Endothelial cell of umbilical vein (primary cell): ENCODE data around the gene ADAMTS12. TPM values are rescaled to one million over a fixed set of nuclear protein-coding genes. Genes with fewer than 3 reads are reported as not detected.

Experiments
- BruUV-seq: library from RNA; stranded (reverse); fragments of 400-500 nt; replicated peaks from 2 replicates; lab custom pipeline; 2021; lab: Mats Ljungman, UMichigan
- CTCF ChIA-PET: fragments of 300-600, 350-600 bp; sonication (Branson Sonifier 250); formaldehyde crosslinking; loops from one replicate; lab custom pipeline; 2021; ENCODE audit warnings: antibody characterized with exemption, inconsistent platforms; lab: Charles Lee
- POLR2A ChIA-PET: fragments of 300-600, 350-600 bp; sonication (Branson Sonifier 250); formaldehyde crosslinking; loops from one replicate; lab custom pipeline; 2021; ENCODE audit warnings: antibody characterized with exemption, inconsistent platforms; lab: Charles Lee
- DNase-seq: peaks from one replicate; pipeline ENCODE4 v3.0.0-alpha.2; 2011; ENCODE audit warnings: low read depth, low spot score
- FAIRE-seq: peaks from 2 replicates; lab custom pipeline; 2011; peaks lifted over from hg19 to GRCh38; lab: Jason Lieb, UNC
- H2AFZ ChIP-seq: 2 replicates; pipeline ENCODE4 v1.6.0; 2012; ENCODE audit warnings: low read depth, low read length, control low read depth, inconsistent platforms
- H3K27ac ChIP-seq: 2 replicates; pipeline ENCODE4 v1.5.1; 2011; ENCODE audit warnings: low read depth, mild to moderate bottlenecking, control low read depth, low read length, moderate library complexity; ENCODE audit not compliant: insufficient read depth
- H3K27me3 ChIP-seq, 2 experiments: 2 replicates each; pipeline versions ENCODE4 v1.6.0 to v1.6.1; 2011; ENCODE audit warnings: low read length in 2 of 2, mixed read lengths in 1 of 2; ENCODE audit not compliant: control insufficient read depth in 2 of 2, insufficient read depth in 2 of 2
- H3K36me3 ChIP-seq, 2 experiments: 2 replicates in 1 of 2; 3 replicates in 1 of 2; pipeline ENCODE4 v1.5.1; 2011; ENCODE audit warnings: low read length in 2 of 2, mild to moderate bottlenecking in 1 of 2, moderate library complexity in 1 of 2; ENCODE audit not compliant: control insufficient read depth in 2 of 2, insufficient read depth in 2 of 2; ENCODE audit errors: extremely low read depth in 1 of 2
- H3K4me1 ChIP-seq: 3 replicates; pipeline ENCODE4 v1.5.1; 2011; ENCODE audit warnings: mild to moderate bottlenecking, low read length; ENCODE audit not compliant: control insufficient read depth, insufficient read depth; ENCODE audit errors: extremely low read depth
- H3K4me2 ChIP-seq: 2 replicates; pipeline ENCODE4 v1.6.1; 2011; ENCODE audit warnings: low read length, control low read depth, mixed read lengths; ENCODE audit not compliant: insufficient read depth
- H3K4me3 ChIP-seq, 3 experiments: fragments of 200-600 bp in 1 of 3; sonication (generic), shearing (Covaris generic) in 1 of 3; replicated peaks in 1 of 3; 2 replicates each; pipeline ENCODE4 v1.5.1; 2011 to 2016; ENCODE audit warnings: control low read depth in 3 of 3, low read length in 3 of 3, mild to moderate bottlenecking in 2 of 3, inconsistent platforms in 1 of 3, low read depth in 1 of 3, moderate library complexity in 1 of 3; ENCODE audit not compliant: insufficient read depth in 1 of 3
- H3K79me2 ChIP-seq: 2 replicates; pipeline ENCODE4 v1.6.0; 2012; ENCODE audit warnings: low read length, inconsistent platforms; ENCODE audit not compliant: control insufficient read depth, insufficient read depth
- H3K9ac ChIP-seq: replicated peaks from 2 replicates; pipeline ENCODE3; 2011; ENCODE audit warnings: low read length, control low read depth; ENCODE audit not compliant: insufficient read depth; ENCODE audit errors: extremely low read depth
- H3K9me1 ChIP-seq: replicated peaks from 3 replicates; pipeline ENCODE4 v1.6.0; 2011; ENCODE audit warnings: mild to moderate bottlenecking, low read length; ENCODE audit not compliant: control insufficient read depth, insufficient read depth; ENCODE audit errors: extremely low read depth
- H3K9me3 ChIP-seq: replicated peaks from 2 replicates; pipeline ENCODE4 v1.5.1; 2012; ENCODE audit warnings: low read length, inconsistent platforms; ENCODE audit not compliant: control insufficient read depth, insufficient read depth
- H4K20me1 ChIP-seq: replicated peaks from 2 replicates; pipeline ENCODE3; 2011; ENCODE audit warnings: mild to moderate bottlenecking, low read length; ENCODE audit not compliant: control insufficient read depth, insufficient read depth; ENCODE audit errors: extremely low read depth
- EZH2 ChIP-seq: IDR thresholded peaks from 2 replicates; pipeline ENCODE4 v1.6.1; 2012; ENCODE audit warnings: borderline replicate concordance, low read depth, mild to moderate bottlenecking, moderate library complexity, low read length, inconsistent platforms; ENCODE audit not compliant: severe bottlenecking
- FOS ChIP-seq: IDR thresholded peaks from 2 replicates; pipeline ENCODE4 v1.6.1; 2011; ENCODE audit warnings: mild to moderate bottlenecking, low read length, moderate library complexity, borderline replicate concordance; ENCODE audit not compliant: insufficient read depth
- GATA2 ChIP-seq: IDR thresholded peaks from 2 replicates; pipeline ENCODE4 v1.7.0; 2011; ENCODE audit warnings: low read depth, mild to moderate bottlenecking, moderate library complexity, mixed read lengths, low read length; ENCODE audit not compliant: insufficient read length, insufficient read depth
- JUN ChIP-seq: IDR thresholded peaks from 2 replicates; pipeline ENCODE4 v1.6.1; 2011; ENCODE audit warnings: borderline replicate concordance, low read depth; ENCODE audit not compliant: insufficient read length, insufficient read depth
- MAX ChIP-seq: IDR thresholded peaks from 2 replicates; pipeline ENCODE4 v1.6.1; 2011; ENCODE audit not compliant: insufficient read depth, insufficient read length
- MYC ChIP-seq: IDR thresholded peaks from one replicate; pipeline ENCODE4 v1.6.1; 2011; ENCODE audit warnings: mild to moderate bottlenecking, low read depth, low read length
- POLR2A ChIP-seq: IDR thresholded peaks from 2 replicates; pipeline ENCODE4 v1.6.1; 2012; ENCODE audit warnings: low read depth, mild to moderate bottlenecking, control low read depth, low read length
- POLR2AphosphoS5 ChIP-seq: IDR thresholded peaks from 2 replicates; pipeline ENCODE4 v1.6.1; 2012; ENCODE audit warnings: low read depth, mild to moderate bottlenecking, control low read depth, low read length, moderate library complexity; ENCODE audit not compliant: insufficient read depth
- dilution Hi-C: fragments of 300-500 bp; cut with MboI; formaldehyde crosslinking; loops from one replicate; pipeline ENCODE4 v1.15.0; 2019; ENCODE audit warnings: low sequenced_read_pairs; ENCODE audit not compliant: extremely low pct_ligation_motif_present
- intact Hi-C: fragments of 100-400 bp; cut with micrococcal nuclease; formaldehyde crosslinking; loops from one replicate; pipeline ENCODE4 v1.10.0; 2022
- polyA plus RNA-seq, 4 experiments: library from polyadenylated mRNA; depleted of rRNA in 3 of 4; stranded (reverse) in 3 of 4; unstranded in 1 of 4; fragments of >200 nt; gene quantifications; 2 replicates each; pipeline versions ENCODE4 v1.2.1 to v1.2.3, GENCODE V29; 2011 to 2012; ENCODE audit warnings: missing spikeins in 1 of 4
- total RNA-seq: library from RNA; stranded (reverse); gene quantifications from 2 replicates; pipeline ENCODE4 v1.2.3, GENCODE V29; 2021
- TF ChIP-seq, protein P1 (sequence below), 2 donors: IDR thresholded peaks; 1 replicate in 1 of 2; 2 replicates in 1 of 2; pipeline ENCODE4 v1.5.1; 2011; ENCODE audit warnings: low read length in 2 of 2, mild to moderate bottlenecking in 2 of 2, moderate library complexity in 2 of 2, control low read depth in 1 of 2, inconsistent platforms in 1 of 2, low read depth in 1 of 2; ENCODE audit not compliant: insufficient read depth in 1 of 2; ENCODE audit errors: extremely low read depth in 1 of 2

The ADAMTS12 gene
- total and polyA plus RNA-seq, 2 donors (not counting 3 experiments of a cell fraction or from before 2014, with no cell fraction given), result 0.88 TPM; not detected in 1

GRCh38 chr5:33536802-33537201 lies 355.0 kb downstream of the ADAMTS12 start:
- POLR2A ChIA-PET, result no interaction called here
- H4K20me1 ChIP-seq, result no peaks in the 10 kb centered on the region
- H3K36me3 ChIP-seq, result no peaks in the 10 kb centered on the region
- H3K9me3 ChIP-seq, result no peaks in the 10 kb centered on the region
- H3K27ac ChIP-seq, result no peak overlapping the region
- TF ChIP-seq JUN (no peak), POLR2A (no peak), MYC (no peak), GATA2 (no peak), MAX (no peak), FOS (no peak), EZH2 (no peak), POLR2AphosphoS5 (no peak)
- TF ChIP-seq, protein P1, sequence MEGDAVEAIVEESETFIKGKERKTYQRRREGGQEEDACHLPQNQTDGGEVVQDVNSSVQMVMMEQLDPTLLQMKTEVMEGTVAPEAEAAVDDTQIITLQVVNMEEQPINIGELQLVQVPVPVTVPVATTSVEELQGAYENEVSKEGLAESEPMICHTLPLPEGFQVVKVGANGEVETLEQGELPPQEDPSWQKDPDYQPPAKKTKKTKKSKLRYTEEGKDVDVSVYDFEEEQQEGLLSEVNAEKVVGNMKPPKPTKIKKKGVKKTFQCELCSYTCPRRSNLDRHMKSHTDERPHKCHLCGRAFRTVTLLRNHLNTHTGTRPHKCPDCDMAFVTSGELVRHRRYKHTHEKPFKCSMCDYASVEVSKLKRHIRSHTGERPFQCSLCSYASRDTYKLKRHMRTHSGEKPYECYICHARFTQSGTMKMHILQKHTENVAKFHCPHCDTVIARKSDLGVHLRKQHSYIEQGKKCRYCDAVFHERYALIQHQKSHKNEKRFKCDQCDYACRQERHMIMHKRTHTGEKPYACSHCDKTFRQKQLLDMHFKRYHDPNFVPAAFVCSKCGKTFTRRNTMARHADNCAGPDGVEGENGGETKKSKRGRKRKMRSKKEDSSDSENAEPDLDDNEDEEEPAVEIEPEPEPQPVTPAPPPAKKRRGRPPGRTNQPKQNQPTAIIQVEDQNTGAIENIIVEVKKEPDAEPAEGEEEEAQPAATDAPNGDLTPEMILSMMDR (IDR thresholded peaks at IDR 0.05; ENCODE audit: extremely low read depth in 1 of 2, insufficient read depth in 1 of 2, low read depth in 1 of 2, low read length in 2 of 2), result no peak
- H3K27me3 ChIP-seq, result no peaks in the 10 kb centered on the region
- no peaks in the 10 kb centered on the region for H3K9me1 ChIP-seq
- CTCF ChIA-PET, result no interaction called here
- no peak overlapping the region for H3K4me3 ChIP-seq
- intact Hi-C loops, result no loop called here
- no peak for DNase-seq
- no TSS peak for BruUV-seq
- no peak for FAIRE-seq
- dilution Hi-C loops, result no loop called here
- H2AFZ ChIP-seq, result no peak overlapping the region
- H3K4me1 ChIP-seq, result no peaks in the 10 kb centered on the region
- no peak overlapping the region for H3K4me2 ChIP-seq
- no peaks in the 10 kb centered on the region for H3K79me2 ChIP-seq
- H3K9ac ChIP-seq, result no peak overlapping the region
